HepG2 (cell line): ENCODE data around the gene CXXC5. TPM values are rescaled to one million over a fixed set of nuclear protein-coding genes. Genes with fewer than 3 reads are reported as not detected.

Experiments used
- AGO2 ChIP-seq: fragments of 200-400 bp; formaldehyde crosslinking; optimal IDR thresholded peaks from 2 replicates; pipeline ENCODE3; 2017; ENCODE audit warnings: mild to moderate bottlenecking, low read depth, low read length, moderate library complexity
- ARHGAP35 ChIP-seq: sonication (generic); formaldehyde crosslinking; IDR thresholded peaks from 2 replicates; pipeline ENCODE4 v1.9.0; 2022; ENCODE audit warnings: mild to moderate bottlenecking, inconsistent platforms, moderate library complexity, missing genetic modification reagents, borderline replicate concordance
- CHCHD3 ChIP-seq: sonication (generic); formaldehyde crosslinking; IDR thresholded peaks from 2 replicates; pipeline ENCODE4 v1.8.0; 2022; ENCODE audit warnings: mild to moderate bottlenecking, missing genetic modification reagents, moderate library complexity
- GATAD2A ChIP-seq: IDR thresholded peaks from 2 replicates; pipeline ENCODE4 v1.6.1; 2016
- KDM4B ChIP-seq: sonication (generic); formaldehyde crosslinking; IDR thresholded peaks from 2 replicates; pipeline ENCODE4 v1.4.0; 2020; ENCODE audit warnings: missing genetic modification reagents
- KLF13 ChIP-seq: sonication (generic); formaldehyde crosslinking; IDR thresholded peaks from 2 replicates; pipeline ENCODE4 v1.4.0; 2020; ENCODE audit warnings: mild to moderate bottlenecking, missing genetic modification reagents
- MYNN ChIP-seq: sonication (generic); formaldehyde crosslinking; IDR thresholded peaks from 2 replicates; pipeline ENCODE4 v1.4.0; 2020; ENCODE audit warnings: mild to moderate bottlenecking, low read depth, missing genetic modification reagents
- PRMT3 ChIP-seq: sonication (generic); formaldehyde crosslinking; IDR thresholded peaks from 2 replicates; pipeline ENCODE4 v1.8.1; 2022; ENCODE audit warnings: low read depth, mild to moderate bottlenecking, moderate library complexity, missing genetic modification reagents, borderline replicate concordance
- SETDB1 ChIP-seq: sonication (generic); formaldehyde crosslinking; IDR thresholded peaks from 2 replicates; pipeline ENCODE4 v1.5.1; 2020; ENCODE audit warnings: missing genetic modification reagents, mild to moderate bottlenecking, borderline replicate concordance
- SP4 ChIP-seq: sonication (generic); formaldehyde crosslinking; IDR thresholded peaks from 2 replicates; pipeline ENCODE4 v1.8.1; 2023; ENCODE audit warnings: mild to moderate bottlenecking, missing genetic modification reagents
- SPEN ChIP-seq: sonication (generic); formaldehyde crosslinking; IDR thresholded peaks from 2 replicates; pipeline ENCODE4 v1.5.1; 2020; ENCODE audit warnings: low read depth, mild to moderate bottlenecking, missing genetic modification reagents
- TGIF2 ChIP-seq: IDR thresholded peaks from 2 replicates; pipeline ENCODE4 v1.6.1; 2016; ENCODE audit warnings: control low read depth, missing compliant biosample characterization
- TRIM24 ChIP-seq: sonication (generic); formaldehyde crosslinking; IDR thresholded peaks from 2 replicates; pipeline ENCODE4 v1.8.0; 2022; ENCODE audit warnings: mild to moderate bottlenecking, missing genetic modification reagents
- ZBTB42 ChIP-seq: sonication (generic); formaldehyde crosslinking; IDR thresholded peaks from 2 replicates; pipeline ENCODE4 v1.5.0; 2020; ENCODE audit warnings: mild to moderate bottlenecking, missing genetic modification reagents
- ZNF12 ChIP-seq: sonication (generic); formaldehyde crosslinking; IDR thresholded peaks from 2 replicates; pipeline ENCODE4 v1.5.0; 2020; ENCODE audit warnings: missing genetic modification reagents
- ZNF230 ChIP-seq: sonication (generic); formaldehyde crosslinking; IDR thresholded peaks from 2 replicates; pipeline ENCODE4 v1.4.0; 2020; ENCODE audit warnings: mild to moderate bottlenecking, missing genetic modification reagents
- ZNF24 ChIP-seq: fragments of 450-650 bp; IDR thresholded peaks from 2 replicates; pipeline ENCODE4 v1.6.1; 2017; ENCODE audit warnings: antibody characterized with exemption, mild to moderate bottlenecking
- ZNF274 ChIP-seq: sonication (generic); formaldehyde crosslinking; IDR thresholded peaks from 2 replicates; pipeline ENCODE4 v1.5.1; 2020; ENCODE audit warnings: mild to moderate bottlenecking, missing genetic modification reagents
- ZNF44 ChIP-seq: sonication (generic); formaldehyde crosslinking; IDR thresholded peaks from 2 replicates; pipeline ENCODE4 v1.5.1; 2020; ENCODE audit warnings: mild to moderate bottlenecking, missing genetic modification reagents
- ZNF468 ChIP-seq: sonication (generic); formaldehyde crosslinking; IDR thresholded peaks from 2 replicates; pipeline ENCODE4 v1.8.0; 2022; ENCODE audit warnings: mild to moderate bottlenecking, moderate library complexity, missing genetic modification reagents
- ZNF550 ChIP-seq: sonication (generic); formaldehyde crosslinking; IDR thresholded peaks from 2 replicates; pipeline ENCODE4 v1.4.0; 2020; ENCODE audit warnings: mild to moderate bottlenecking, missing genetic modification reagents, borderline replicate concordance
- ZNF570 ChIP-seq: sonication (generic); formaldehyde crosslinking; IDR thresholded peaks from 2 replicates; pipeline ENCODE4 v1.4.0; 2020; ENCODE audit warnings: mild to moderate bottlenecking, missing genetic modification reagents, borderline replicate concordance
- ZNF773 ChIP-seq: sonication (generic); formaldehyde crosslinking; IDR thresholded peaks from 2 replicates; pipeline ENCODE4 v1.4.0; 2020; ENCODE audit warnings: missing genetic modification reagents, borderline replicate concordance
- ZNF776 ChIP-seq: sonication (generic); formaldehyde crosslinking; IDR thresholded peaks from 2 replicates; pipeline ENCODE4 v1.4.0; 2020; ENCODE audit warnings: mild to moderate bottlenecking, missing genetic modification reagents
- polyA plus RNA-seq, 8 experiments: library from polyadenylated mRNA; depleted of rRNA in 3 of 8; stranded (reverse) in 7 of 8; unstranded in 1 of 8; fragments of >200 nt; fragmentation: Illumina TruSeq in 4 of 8; extraction: Trizol in 4 of 8; gene quantifications; 2 replicates each; pipeline versions ENCODE4 v1.2.1 to v1.2.3, GENCODE V29; 2011 to 2016; ENCODE audit warnings: low read depth in 4 of 8, missing spikeins in 1 of 8, mixed read lengths in 1 of 8; ENCODE audit not compliant: insufficient read depth in 1 of 8
- total RNA-seq, 5 experiments: library from RNA; depleted of rRNA; stranded (reverse); fragments of >200 nt; fragmentation: Illumina TruSeq; extraction: Trizol; gene quantifications; 2 replicates each; pipeline ENCODE4 v1.2.3, GENCODE V29; 2016; ENCODE audit warnings: low read depth in 1 of 5
- TF ChIP-seq, protein P1 (sequence below): sonication (generic); formaldehyde crosslinking; IDR thresholded peaks from 2 replicates; pipeline ENCODE4 v1.5.0; 2020; ENCODE audit warnings: missing genetic modification reagents
- TF ChIP-seq, protein P2 (sequence below): sonication (generic); formaldehyde crosslinking; IDR thresholded peaks from 2 replicates; pipeline ENCODE4 v1.4.0; 2020; ENCODE audit warnings: missing genetic modification reagents

The CXXC5 gene
- total and polyA plus RNA-seq, 2 of the 13 experiments (the other 11 are each of a cell fraction or from before 2014, with no cell fraction given) = 32.3 to 33.0 TPM

DNA sequence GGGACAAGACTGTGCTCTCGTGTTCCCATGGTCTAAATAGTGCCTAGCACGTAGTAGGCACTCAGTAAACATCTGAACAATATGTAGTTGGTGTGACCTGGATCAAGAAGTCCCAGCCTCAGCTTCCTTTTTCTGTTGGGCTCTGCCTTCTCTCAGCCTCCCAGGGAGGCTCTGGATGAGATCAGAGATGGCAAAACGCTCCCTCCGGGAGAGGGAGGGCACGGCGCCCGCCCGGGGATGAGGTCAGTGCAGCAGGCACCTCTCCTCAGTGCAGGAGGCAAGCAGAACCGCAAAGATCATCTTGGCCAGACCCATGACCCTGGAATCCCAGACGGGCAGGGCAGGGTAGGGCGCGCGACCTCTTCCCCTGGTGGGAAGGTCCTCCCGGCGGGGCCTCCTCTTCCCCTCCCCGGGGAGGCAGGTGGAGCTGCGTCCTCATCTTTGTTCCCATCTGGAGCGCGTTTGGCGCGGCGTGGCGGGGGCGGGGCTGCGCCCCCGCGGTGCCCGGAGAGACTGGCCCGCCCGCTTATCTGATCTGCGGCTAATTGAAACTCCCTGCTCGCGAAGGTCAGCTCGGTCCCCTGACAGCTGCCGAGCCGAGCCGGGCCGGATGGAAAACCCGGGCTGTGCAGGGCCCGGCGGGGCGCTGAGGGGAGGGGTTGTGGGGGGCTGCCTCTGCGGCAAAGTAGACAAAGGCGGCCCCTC lies 60.9 kb downstream of the CXXC5 start (continued):
- TF ChIP-seq, protein P1, sequence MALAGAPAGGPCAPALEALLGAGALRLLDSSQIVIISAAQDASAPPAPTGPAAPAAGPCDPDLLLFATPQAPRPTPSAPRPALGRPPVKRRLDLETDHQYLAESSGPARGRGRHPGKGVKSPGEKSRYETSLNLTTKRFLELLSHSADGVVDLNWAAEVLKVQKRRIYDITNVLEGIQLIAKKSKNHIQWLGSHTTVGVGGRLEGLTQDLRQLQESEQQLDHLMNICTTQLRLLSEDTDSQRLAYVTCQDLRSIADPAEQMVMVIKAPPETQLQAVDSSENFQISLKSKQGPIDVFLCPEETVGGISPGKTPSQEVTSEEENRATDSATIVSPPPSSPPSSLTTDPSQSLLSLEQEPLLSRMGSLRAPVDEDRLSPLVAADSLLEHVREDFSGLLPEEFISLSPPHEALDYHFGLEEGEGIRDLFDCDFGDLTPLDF (CRISPR knock-in tag) = no peak
- TF ChIP-seq SP4 (CRISPR knock-in tag) (no peak), ZNF776 (CRISPR knock-in tag) (no peak), KLF13 (no peak), ZNF24 (no peak), ZNF773 (CRISPR knock-in tag) (no peak), ZNF230 (0 out of 2 replicates have a peak, but pooled peaks have one; percentile 50), PRMT3 (CRISPR knock-in tag) (no peak), TRIM24 (CRISPR knock-in tag) (no peak), ZNF274 (CRISPR knock-in tag) (no peak), AGO2 (no peak), ZNF550 (CRISPR knock-in tag) (no peak), SPEN (CRISPR knock-in tag) (peak; percentile 20; the same call in 1 of the 2 replicates), KDM4B (CRISPR knock-in tag) (no peak), GATAD2A (CRISPR knock-in tag) (peak; percentile 44; the same call in 1 of the 2 replicates), TGIF2 (CRISPR knock-in tag) (0 out of 2 replicates have a peak, but pooled peaks have one; percentile 56), ZBTB42 (CRISPR knock-in tag) (no peak), ZNF570 (no peak), ZNF12 (CRISPR knock-in tag) (no peak), ZNF44 (CRISPR knock-in tag) (no peak), MYNN (no peak), ARHGAP35 (CRISPR knock-in tag) (no peak; the same call in 1 of the 2 replicates), SETDB1 (no peak), CHCHD3 (CRISPR knock-in tag) (no peak), ZNF468 (CRISPR knock-in tag) (no peak)
- TF ChIP-seq, protein P2, sequence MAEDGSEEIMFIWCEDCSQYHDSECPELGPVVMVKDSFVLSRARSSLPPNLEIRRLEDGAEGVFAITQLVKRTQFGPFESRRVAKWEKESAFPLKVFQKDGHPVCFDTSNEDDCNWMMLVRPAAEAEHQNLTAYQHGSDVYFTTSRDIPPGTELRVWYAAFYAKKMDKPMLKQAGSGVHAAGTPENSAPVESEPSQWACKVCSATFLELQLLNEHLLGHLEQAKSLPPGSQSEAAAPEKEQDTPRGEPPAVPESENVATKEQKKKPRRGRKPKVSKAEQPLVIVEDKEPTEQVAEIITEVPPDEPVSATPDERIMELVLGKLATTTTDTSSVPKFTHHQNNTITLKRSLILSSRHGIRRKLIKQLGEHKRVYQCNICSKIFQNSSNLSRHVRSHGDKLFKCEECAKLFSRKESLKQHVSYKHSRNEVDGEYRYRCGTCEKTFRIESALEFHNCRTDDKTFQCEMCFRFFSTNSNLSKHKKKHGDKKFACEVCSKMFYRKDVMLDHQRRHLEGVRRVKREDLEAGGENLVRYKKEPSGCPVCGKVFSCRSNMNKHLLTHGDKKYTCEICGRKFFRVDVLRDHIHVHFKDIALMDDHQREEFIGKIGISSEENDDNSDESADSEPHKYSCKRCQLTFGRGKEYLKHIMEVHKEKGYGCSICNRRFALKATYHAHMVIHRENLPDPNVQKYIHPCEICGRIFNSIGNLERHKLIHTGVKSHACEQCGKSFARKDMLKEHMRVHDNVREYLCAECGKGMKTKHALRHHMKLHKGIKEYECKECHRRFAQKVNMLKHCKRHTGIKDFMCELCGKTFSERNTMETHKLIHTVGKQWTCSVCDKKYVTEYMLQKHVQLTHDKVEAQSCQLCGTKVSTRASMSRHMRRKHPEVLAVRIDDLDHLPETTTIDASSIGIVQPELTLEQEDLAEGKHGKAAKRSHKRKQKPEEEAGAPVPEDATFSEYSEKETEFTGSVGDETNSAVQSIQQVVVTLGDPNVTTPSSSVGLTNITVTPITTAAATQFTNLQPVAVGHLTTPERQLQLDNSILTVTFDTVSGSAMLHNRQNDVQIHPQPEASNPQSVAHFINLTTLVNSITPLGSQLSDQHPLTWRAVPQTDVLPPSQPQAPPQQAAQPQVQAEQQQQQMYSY (CRISPR knock-in tag) = peak; percentile 98
